Neural cell (in vitro differentiated cells): Measurements from ENCODE around the gene POLE2.
"Not testable (repeated sequence)": the region's sequence is repeated elsewhere in the genome, so short reads cannot be mapped to it uniquely, and the experiment has no call there.

Experiments
- CTCF ChIP-seq: fragments of 450-650 bp; IDR thresholded peaks from 2 replicates; pipeline ENCODE4 v1.5.1; 2014; ENCODE audit warnings: antibody characterized with exemption, mild to moderate bottlenecking, moderate library complexity; ENCODE audit not compliant: poor library complexity, severe bottlenecking
- EP300 ChIP-seq: fragments of 450-650 bp; conservative IDR thresholded peaks from 2 replicates; pipeline ENCODE4 v1.6.1; 2014; ENCODE audit warnings: antibody characterized with exemption, mild to moderate bottlenecking, moderate library complexity; ENCODE audit not compliant: poor library complexity, severe bottlenecking
- EZH2 ChIP-seq: fragments of 200-600, 300-800 bp; shearing (Covaris generic), sonication (generic); IDR thresholded peaks from 2 replicates; pipeline ENCODE4 v1.6.1; 2014; ENCODE audit warnings: antibody characterized with exemption, low read length, borderline replicate concordance, mild to moderate bottlenecking; ENCODE audit not compliant: insufficient read depth, poor library complexity, severe bottlenecking
- MXI1 ChIP-seq: fragments of 450-650 bp; conservative IDR thresholded peaks from 2 replicates; pipeline ENCODE4 v1.6.1; 2014; ENCODE audit warnings: antibody characterized with exemption, mild to moderate bottlenecking; ENCODE audit not compliant: poor library complexity, severe bottlenecking
- POLR2AphosphoS5 ChIP-seq: IDR thresholded peaks from 2 replicates; pipeline ENCODE4 v1.6.1; 2012
- RAD21 ChIP-seq: fragments of 450-650 bp; conservative IDR thresholded peaks from 2 replicates; pipeline ENCODE4 v1.6.1; 2014; ENCODE audit warnings: antibody characterized with exemption, mild to moderate bottlenecking, moderate library complexity
- REST ChIP-seq: IDR thresholded peaks from 2 replicates; pipeline ENCODE4 v1.6.1; 2012; ENCODE audit warnings: borderline replicate concordance
- SMC3 ChIP-seq: fragments of 450-650 bp; conservative IDR thresholded peaks from 2 replicates; pipeline ENCODE4 v1.6.1; 2014; ENCODE audit warnings: antibody characterized with exemption, mild to moderate bottlenecking, moderate library complexity; ENCODE audit not compliant: poor library complexity
- TAF1 ChIP-seq: IDR thresholded peaks from 2 replicates; pipeline ENCODE4 v1.6.1; 2012; ENCODE audit warnings: low read depth

GRCh38 chr14:49657500-49657899, 30.5 kb downstream of the POLE2 start:
- not testable (repeated sequence) for TF ChIP-seq CTCF, POLR2AphosphoS5, EZH2, EP300, REST, RAD21, SMC3, TAF1, MXI1
